Smooth muscle cell (in vitro differentiated cells): ENCODE measurements around the gene SLC22A23. TPM values are rescaled to one million over a fixed set of nuclear protein-coding genes. Genes with fewer than 3 reads are reported as not detected.
A peak's percentile ranks its signal among the peaks of the same experiment; 100 is the strongest.

Experiments
- DNase-seq: peaks from one replicate; lab custom pipeline; 2025; ENCODE audit not compliant: unreplicated experiment; lab: John Stamatoyannopoulos, UW
- H2AFZ ChIP-seq: fragments of 200-600 bp; sonication (generic); 2 replicates; pipeline ENCODE4 v1.6.0; 2016; ENCODE audit warnings: antibody characterized with exemption, low read depth, mild to moderate bottlenecking
- H3F3A ChIP-seq: fragments of 200-600 bp; sonication (generic); 2 replicates; pipeline ENCODE4 v1.6.0; 2017; ENCODE audit warnings: antibody characterized with exemption, low read depth
- H3K27ac ChIP-seq: fragments of 200-600 bp; sonication (generic); 2 replicates; pipeline ENCODE4 v1.5.1; 2016; ENCODE audit warnings: low read depth, mild to moderate bottlenecking
- H3K27me3 ChIP-seq: fragments of 200-600 bp; sonication (generic); 2 replicates; pipeline ENCODE4 v1.6.1; 2016; ENCODE audit warnings: low read depth, mild to moderate bottlenecking
- H3K36me3 ChIP-seq: fragments of 200-600 bp; sonication (generic); 2 replicates; pipeline ENCODE4 v1.5.1; 2016; ENCODE audit warnings: low read depth
- H3K4me1 ChIP-seq: fragments of 200-600 bp; sonication (generic); 2 replicates; pipeline ENCODE4 v1.5.1; 2016; ENCODE audit warnings: low read depth
- H3K4me2 ChIP-seq: fragments of 200-600 bp; sonication (generic); 2 replicates; pipeline ENCODE4 v1.6.0; 2016; ENCODE audit warnings: mild to moderate bottlenecking
- H3K4me3 ChIP-seq: fragments of 200-600 bp; sonication (generic); 2 replicates; pipeline ENCODE4 v1.5.1; 2016; ENCODE audit warnings: mild to moderate bottlenecking
- H3K79me2 ChIP-seq: fragments of 200-600 bp; sonication (generic); 2 replicates; pipeline ENCODE4 v1.6.0; 2016; ENCODE audit warnings: low read depth, mild to moderate bottlenecking
- H3K9ac ChIP-seq: fragments of 200-600 bp; sonication (generic); 2 replicates; pipeline ENCODE4 v1.6.0; 2016; ENCODE audit warnings: low read depth
- H3K9me3 ChIP-seq: fragments of 200-600 bp; sonication (generic); replicated peaks from 2 replicates; pipeline ENCODE4 v1.5.1; 2016; ENCODE audit warnings: low read depth
- H4K20me1 ChIP-seq: fragments of 200-600 bp; sonication (generic); 2 replicates; pipeline ENCODE4 v1.6.0; 2016; ENCODE audit warnings: low read depth
- WGBS: methylation state at CpG from one replicate; pipeline ENCODE4 v1.1.7; 2016; ENCODE audit warnings: low lambda C conversion rate; 5-methylcytosine and 5-hydroxymethylcytosine counted together
- polyA plus RNA-seq: library from polyadenylated mRNA; unstranded; fragments of >200 nt; fragmentation: Nextera tagmentation; extraction: Ambion mirVana; gene quantifications from 2 replicates; pipeline ENCODE4 v1.2.1, GENCODE V29; 2016
- total RNA-seq: library from RNA; depleted of rRNA; stranded (reverse); fragments of >200 nt; gene quantifications from 2 replicates; pipeline ENCODE4 v1.2.3, GENCODE V29; 2014
- TF ChIP-seq, protein P1 (sequence below): fragments of 200-600 bp; sonication (generic); IDR thresholded peaks from 2 replicates; pipeline ENCODE4 v1.5.1; 2017; ENCODE audit warnings: borderline replicate concordance, mild to moderate bottlenecking, antibody characterized with exemption; ENCODE audit not compliant: insufficient read depth, poor library complexity, severe bottlenecking

SLC22A23 gene
- total and polyA plus RNA-seq, 2 experiments from 2014 or later = 1.6 to 3.8 TPM

DNA sequence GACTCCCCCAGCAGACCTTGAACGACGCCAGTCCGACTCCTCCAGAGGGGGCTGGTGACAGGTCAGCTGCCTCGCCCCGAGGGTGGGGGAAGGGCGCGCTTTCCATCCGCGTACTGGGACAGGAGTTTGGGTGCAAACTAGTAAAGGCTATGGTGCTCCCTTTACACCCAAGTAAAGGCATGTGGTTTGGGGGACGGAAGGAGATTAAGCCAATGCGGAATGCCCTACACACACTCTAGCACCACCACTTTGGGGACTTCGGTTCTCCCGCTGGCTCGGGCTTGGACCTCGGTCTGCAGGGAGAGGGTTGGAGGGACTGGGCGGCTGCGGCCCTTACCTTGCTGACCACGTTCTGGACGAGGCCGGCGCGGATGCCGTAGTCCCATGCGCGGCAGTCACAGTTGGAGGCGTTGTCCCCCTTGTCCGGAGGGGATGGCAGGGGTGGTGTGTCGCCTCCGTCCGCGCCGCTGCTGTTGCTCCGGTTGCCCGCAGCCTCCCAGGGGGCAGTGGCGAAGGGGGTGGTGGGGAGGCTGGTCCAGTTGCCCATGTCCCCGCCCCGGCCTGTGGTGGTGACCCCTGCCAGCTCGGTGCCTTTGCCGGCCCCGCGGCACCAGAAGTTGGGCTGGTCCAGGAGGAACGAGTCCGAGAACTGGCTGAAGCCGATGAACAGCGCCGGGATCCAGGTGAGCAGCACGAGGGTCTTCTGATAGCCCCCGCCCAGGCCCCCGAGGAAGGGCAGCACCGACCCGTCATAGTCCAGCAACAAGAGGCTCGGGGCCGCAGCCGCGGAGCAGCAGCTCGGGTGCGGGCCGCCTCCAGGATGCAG is 1.1 kb downstream of the SLC22A23 start:
- no peaks in the 10 kb centered on the region for H3K9me3 ChIP-seq
- no peak for DNase-seq
- H3K4me2 ChIP-seq = peak overlapping the region; percentile 92
- no peak overlapping the region for H3K9ac ChIP-seq
- WGBS = 2% methylated on average over 52 of the region's 58 CpGs
- H3K27ac ChIP-seq = no peak overlapping the region
- H3K79me2 ChIP-seq = no peaks in the 10 kb centered on the region
- TF ChIP-seq, protein P1, sequence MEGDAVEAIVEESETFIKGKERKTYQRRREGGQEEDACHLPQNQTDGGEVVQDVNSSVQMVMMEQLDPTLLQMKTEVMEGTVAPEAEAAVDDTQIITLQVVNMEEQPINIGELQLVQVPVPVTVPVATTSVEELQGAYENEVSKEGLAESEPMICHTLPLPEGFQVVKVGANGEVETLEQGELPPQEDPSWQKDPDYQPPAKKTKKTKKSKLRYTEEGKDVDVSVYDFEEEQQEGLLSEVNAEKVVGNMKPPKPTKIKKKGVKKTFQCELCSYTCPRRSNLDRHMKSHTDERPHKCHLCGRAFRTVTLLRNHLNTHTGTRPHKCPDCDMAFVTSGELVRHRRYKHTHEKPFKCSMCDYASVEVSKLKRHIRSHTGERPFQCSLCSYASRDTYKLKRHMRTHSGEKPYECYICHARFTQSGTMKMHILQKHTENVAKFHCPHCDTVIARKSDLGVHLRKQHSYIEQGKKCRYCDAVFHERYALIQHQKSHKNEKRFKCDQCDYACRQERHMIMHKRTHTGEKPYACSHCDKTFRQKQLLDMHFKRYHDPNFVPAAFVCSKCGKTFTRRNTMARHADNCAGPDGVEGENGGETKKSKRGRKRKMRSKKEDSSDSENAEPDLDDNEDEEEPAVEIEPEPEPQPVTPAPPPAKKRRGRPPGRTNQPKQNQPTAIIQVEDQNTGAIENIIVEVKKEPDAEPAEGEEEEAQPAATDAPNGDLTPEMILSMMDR = no peak
- no peaks in the 10 kb centered on the region for H3F3A ChIP-seq
- peak overlapping the region; percentile 54 for H3K4me3 ChIP-seq
- no peaks in the 10 kb centered on the region for H4K20me1 ChIP-seq
- peaks cover 16% of the 10 kb centered on the region for H3K4me1 ChIP-seq
- H3K27me3 ChIP-seq = peaks cover 78% of the 10 kb centered on the region
- no peaks in the 10 kb centered on the region for H3K36me3 ChIP-seq
- no peak overlapping the region for H2AFZ ChIP-seq

DNA sequence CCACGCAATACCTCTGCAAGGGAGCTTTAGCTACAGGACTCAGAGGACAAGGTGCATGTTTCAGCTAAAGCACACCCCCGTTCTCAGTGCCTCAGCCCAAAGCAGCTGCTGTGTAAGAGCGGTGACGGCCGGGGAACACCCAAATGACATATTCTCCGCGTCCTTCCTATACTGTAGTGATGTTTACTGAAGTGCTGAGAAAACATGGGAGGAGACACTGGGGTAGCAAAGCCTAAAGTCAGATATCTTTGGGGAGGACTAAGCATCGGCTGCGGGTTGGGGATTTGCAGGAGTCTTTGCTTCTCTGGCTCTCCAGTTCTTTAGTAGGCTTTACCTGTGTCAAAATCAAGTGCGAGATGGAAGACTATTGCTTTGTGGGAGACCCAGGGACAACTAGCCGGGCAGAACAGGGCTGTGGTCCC is 1.7 kb downstream of the SLC22A23 start:
- H3K9ac ChIP-seq = no peak overlapping the region
- no peaks in the 10 kb centered on the region for H3K9me3 ChIP-seq
- H3K27me3 ChIP-seq = peaks cover 71% of the 10 kb centered on the region
- H3K79me2 ChIP-seq = no peaks in the 10 kb centered on the region
- no peaks in the 10 kb centered on the region for H4K20me1 ChIP-seq
- no peak overlapping the region for H3K27ac ChIP-seq
- H3K4me3 ChIP-seq = peak overlapping the region; percentile 54
- peak overlapping the region; percentile 92 for H3K4me2 ChIP-seq
- WGBS = 16% methylated on average over 11 of the region's 11 CpGs
- no peak for DNase-seq
- no peaks in the 10 kb centered on the region for H3F3A ChIP-seq
- TF ChIP-seq, protein P1 = no peak
- H3K36me3 ChIP-seq = no peaks in the 10 kb centered on the region
- no peak overlapping the region for H2AFZ ChIP-seq
- peaks cover 16% of the 10 kb centered on the region for H3K4me1 ChIP-seq

DNA sequence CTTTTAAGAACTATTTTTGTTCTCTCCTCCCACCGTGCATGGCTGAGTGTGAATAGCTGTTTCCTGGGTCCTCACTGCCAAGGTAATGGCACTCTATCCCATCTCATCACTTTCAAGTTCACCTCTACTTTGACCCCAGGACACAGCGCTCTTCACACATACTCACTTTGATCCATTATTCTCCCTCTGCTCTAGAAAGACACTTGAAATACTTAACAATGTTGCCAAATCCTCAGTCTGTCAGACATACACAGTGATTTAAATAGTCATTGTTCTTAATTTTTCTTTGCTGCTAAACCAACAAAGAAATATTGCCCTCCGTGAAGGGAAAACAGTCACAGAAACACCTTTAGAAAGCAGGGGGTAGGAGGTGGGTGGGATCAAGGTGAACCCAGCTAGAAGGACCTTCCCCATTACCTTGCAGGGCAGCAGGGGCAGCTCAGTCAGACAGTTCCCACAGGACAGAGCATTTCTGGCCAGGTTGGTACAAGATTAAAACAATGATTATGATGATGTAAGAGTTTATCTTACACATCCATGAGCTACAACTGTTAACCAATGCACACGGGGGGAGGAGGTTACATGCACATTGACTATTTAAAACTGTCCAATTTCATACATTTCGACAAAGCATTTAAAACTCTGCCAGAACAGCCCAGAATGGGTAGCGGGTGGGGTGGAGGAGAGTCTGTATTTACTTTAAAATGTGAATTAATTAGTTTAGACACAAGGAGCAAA is 2.4 kb downstream of the SLC22A23 start:
- H4K20me1 ChIP-seq = no peaks in the 10 kb centered on the region
- H3F3A ChIP-seq = no peaks in the 10 kb centered on the region
- H3K9ac ChIP-seq = no peak overlapping the region
- peak overlapping the region; percentile 54 for H3K4me3 ChIP-seq
- WGBS = 55% methylated on average over 6 of the region's 6 CpGs
- H3K4me2 ChIP-seq = peak overlapping the region; percentile 34
- H3K27ac ChIP-seq = no peak overlapping the region
- no peak for DNase-seq
- H3K36me3 ChIP-seq = no peaks in the 10 kb centered on the region
- H2AFZ ChIP-seq = no peak overlapping the region
- peaks cover 16% of the 10 kb centered on the region for H3K4me1 ChIP-seq
- TF ChIP-seq, protein P1 = no peak
- H3K27me3 ChIP-seq = peaks cover 64% of the 10 kb centered on the region
- no peaks in the 10 kb centered on the region for H3K79me2 ChIP-seq
- no peaks in the 10 kb centered on the region for H3K9me3 ChIP-seq
